KMS-11 (cell line): ENCODE results near the gene KNOP1.
A peak's percentile ranks its signal among the peaks of the same experiment; 100 is the strongest.
"Not testable (repeated sequence)": the region's sequence is repeated elsewhere in the genome, so short reads cannot be mapped to it uniquely, and the experiment has no call there.

Experiments used
- H2AFZ ChIP-seq: fragments of 200-600 bp; sonication (generic); 2 replicates; pipeline ENCODE4 v1.6.1; 2016; ENCODE audit warnings: antibody characterized with exemption, mixed run types, low read depth
- H3K27ac ChIP-seq: fragments of 200-600 bp; sonication (generic); 2 replicates; pipeline ENCODE4 v1.6.1; 2016; ENCODE audit warnings: mild to moderate bottlenecking, mixed run types
- H3K27me3 ChIP-seq: fragments of 200-600 bp; sonication (generic); 2 replicates; pipeline ENCODE4 v1.6.1; 2017; ENCODE audit warnings: mild to moderate bottlenecking, low read depth, mixed run types, moderate library complexity; ENCODE audit not compliant: insufficient read depth
- H3K36me3 ChIP-seq: fragments of 200-600 bp; sonication (generic); 2 replicates; pipeline ENCODE4 v1.6.1; 2017; ENCODE audit warnings: mild to moderate bottlenecking, mixed run types; ENCODE audit not compliant: insufficient read depth
- H3K4me1 ChIP-seq: fragments of 200-600 bp; sonication (generic); 2 replicates; pipeline ENCODE4 v1.6.1; 2016; ENCODE audit warnings: mild to moderate bottlenecking, low read depth, mixed run types; ENCODE audit not compliant: poor library complexity, severe bottlenecking
- H3K4me2 ChIP-seq: fragments of 200-600 bp; sonication (generic); 2 replicates; pipeline ENCODE4 v1.7.0; 2016; ENCODE audit warnings: mild to moderate bottlenecking, mixed run types
- H3K4me3 ChIP-seq: fragments of 200-600 bp; sonication (generic); IDR thresholded peaks from 2 replicates; pipeline ENCODE4 v1.6.1; 2017; ENCODE audit warnings: low read depth, low read length, mixed read lengths; ENCODE audit not compliant: insufficient read depth
- H3K79me2 ChIP-seq: fragments of 200-600 bp; sonication (generic); 2 replicates; pipeline ENCODE4 v1.6.1; 2016; ENCODE audit warnings: low read depth, mixed run types; ENCODE audit not compliant: insufficient read depth
- H3K9ac ChIP-seq: fragments of 200-600 bp; sonication (generic); 2 replicates; pipeline ENCODE4 v1.6.1; 2016; ENCODE audit warnings: mild to moderate bottlenecking, mixed run types
- H4K20me1 ChIP-seq: fragments of 200-600 bp; sonication (generic); 2 replicates; pipeline ENCODE4 v1.6.1; 2016; ENCODE audit warnings: mild to moderate bottlenecking, mixed run types; ENCODE audit not compliant: insufficient read depth
- CTCF ChIP-seq: fragments of 200-600 bp; sonication (generic); conservative IDR thresholded peaks from 2 replicates; pipeline ENCODE4 v1.6.1; 2017; ENCODE audit warnings: low read depth, mild to moderate bottlenecking, antibody characterized with exemption, low read length, moderate library complexity, mixed read lengths

The KNOP1 gene

GRCh38 chr16:19722269-19722952 lies 4.4 kb upstream of the KNOP1 start:
- Histone ChIP-seq H3K36me3 (no peaks in the 10 kb centered on the region), H3K79me2 (peaks cover 4% of the 10 kb centered on the region), H3K27ac (no peak overlapping the region), H2AFZ (no peak overlapping the region), H3K27me3 (no peaks in the 10 kb centered on the region), H4K20me1 (no peaks in the 10 kb centered on the region), H3K4me3 (no peak overlapping the region), H3K9ac (no peak overlapping the region), H3K4me2 (no peak overlapping the region), H3K4me1 (peaks cover 4% of the 10 kb centered on the region)
- TF ChIP-seq CTCF: no peak

- peaks cover 10% of the 10 kb centered on the region for H3K4me1 ChIP-seq
- H2AFZ ChIP-seq: peak overlapping the region; percentile 80
- H3K36me3 ChIP-seq: no peaks in the 10 kb centered on the region
- H3K79me2 ChIP-seq: peaks cover 35% of the 10 kb centered on the region
- H3K4me3 ChIP-seq: peak overlapping the region; percentile 44
- no peaks in the 10 kb centered on the region for H4K20me1 ChIP-seq
- no peak for TF ChIP-seq CTCF
- peak overlapping the region; percentile 91 for H3K9ac ChIP-seq
- peak overlapping the region; percentile 65 for H3K27ac ChIP-seq
- peak overlapping the region; percentile 66 for H3K4me2 ChIP-seq
- no peaks in the 10 kb centered on the region for H3K27me3 ChIP-seq
Measured at GRCh38 chr16:19718624-19718965, 568 bp upstream of the KNOP1 start.

GRCh38 chr16:19717314-19717713 lies 713 bp downstream of the KNOP1 start:
- peak overlapping the region; percentile 91 for H3K9ac ChIP-seq
- H3K36me3 ChIP-seq: no peaks in the 10 kb centered on the region
- H4K20me1 ChIP-seq: no peaks in the 10 kb centered on the region
- no peaks in the 10 kb centered on the region for H3K27me3 ChIP-seq
- TF ChIP-seq CTCF: no peak
- H3K4me2 ChIP-seq: peak overlapping the region; percentile 75
- H2AFZ ChIP-seq: peak overlapping the region; percentile 80
- peaks cover 10% of the 10 kb centered on the region for H3K4me1 ChIP-seq
- peak overlapping the region; percentile 65 for H3K27ac ChIP-seq
- H3K79me2 ChIP-seq: peaks cover 46% of the 10 kb centered on the region
- H3K4me3 ChIP-seq: peak overlapping the region; percentile 15

GRCh38 chr16:19716728-19717127 lies 1.3 kb downstream of the KNOP1 start:
- peaks cover 10% of the 10 kb centered on the region for H3K4me1 ChIP-seq
- not testable (repeated sequence) for H3K4me3 ChIP-seq, H3K27ac ChIP-seq, H3K9ac ChIP-seq, H3K36me3 ChIP-seq, H4K20me1 ChIP-seq, H2AFZ ChIP-seq, H3K27me3 ChIP-seq
- H3K79me2 ChIP-seq: peaks cover 49% of the 10 kb centered on the region
- H3K4me2 ChIP-seq: peak overlapping the region; percentile 75

- Histone ChIP-seq H3K4me1 (peaks cover 10% of the 10 kb centered on the region), H4K20me1 (no peaks in the 10 kb centered on the region), H3K4me3 (no peak overlapping the region), H3K9ac (no peak overlapping the region), H3K4me2 (peak overlapping the region; percentile 75), H3K36me3 (no peaks in the 10 kb centered on the region), H3K79me2 (peaks cover 49% of the 10 kb centered on the region), H3K27me3 (no peaks in the 10 kb centered on the region), H3K27ac (no peak overlapping the region), H2AFZ (no peak overlapping the region)
- TF ChIP-seq CTCF: no peak
Measured at GRCh38 chr16:19716183-19716582, 1.8 kb downstream of the KNOP1 start.
